GM23248 (cell line): ENCODE results near the gene COL9A3.

Experiments used
- EZH2 ChIP-seq: fragments of 200-600 bp; sonication (generic); IDR thresholded peaks from 2 replicates; pipeline ENCODE4 v1.6.1; 2018; ENCODE audit warnings: antibody characterized with exemption, mild to moderate bottlenecking; ENCODE audit not compliant: insufficient read depth, poor library complexity, severe bottlenecking
- EZH2phosphoT487 ChIP-seq: fragments of 200-600 bp; sonication (generic); IDR thresholded peaks from 2 replicates; pipeline ENCODE4 v1.6.1; 2018; ENCODE audit warnings: antibody characterized with exemption, moderate library complexity, mild to moderate bottlenecking, low read depth; ENCODE audit not compliant: insufficient read depth

GRCh38 chr20:62827311-62828038 is 10.6 kb downstream of the COL9A3 start:
- no peak for TF ChIP-seq EZH2phosphoT487
- TF ChIP-seq EZH2 = no peak
